Heart left ventricle (tissue), 16 donors: Measurements from ENCODE around the gene NUAK1. TPM values are rescaled to one million over a fixed set of nuclear protein-coding genes. Genes with fewer than 3 reads are reported as not detected.

ENCODE experiments used
- ATAC-seq, 4 donors: fragments of 200-7000 bp; cut with Tn5 transposase; one replicate each; pipeline ENCODE4 v1.9.1; 2020 to 2022; ENCODE audit warnings: moderate library complexity in 4 of 4, mild to moderate bottlenecking in 3 of 4, moderate number of reproducible peaks in 1 of 4
- DNase-seq, 5 donors: peaks; one replicate each; pipeline ENCODE4 v3.0.0-alpha.2; 2020
- H3K27ac ChIP-seq, 12 donors: fragments of 200-600 bp; sonication (generic) in 4 of 12; one replicate each; pipeline versions ENCODE4 v1.5.0 to v1.8.0; 2016 to 2022; ENCODE audit warnings: mild to moderate bottlenecking in 2 of 12
- H3K27me3 ChIP-seq, 9 donors: fragments of 200-600 bp; sonication (generic) in 2 of 9; one replicate each; pipeline versions ENCODE4 v1.5.1 to v1.8.0; 2016 to 2022; ENCODE audit warnings: mild to moderate bottlenecking in 3 of 9
- H3K36me3 ChIP-seq, 9 donors: fragments of 200-600 bp; sonication (generic) in 2 of 9; one replicate each; pipeline versions ENCODE4 v1.5.0 to v1.8.0; 2018 to 2022; ENCODE audit warnings: mild to moderate bottlenecking in 2 of 9
- H3K4me1 ChIP-seq, 12 donors: fragments of 200-600 bp; sonication (generic) in 4 of 12; one replicate each; pipeline versions ENCODE4 v1.5.0 to v1.8.0; 2016 to 2022; ENCODE audit warnings: mild to moderate bottlenecking in 3 of 12
- H3K4me3 ChIP-seq, 12 donors: fragments of 200-600 bp; sonication (generic) in 4 of 12; one replicate each; pipeline versions ENCODE4 v1.5.0 to v1.8.0; 2017 to 2022; ENCODE audit warnings: mild to moderate bottlenecking in 9 of 12, moderate library complexity in 4 of 12
- H3K9me3 ChIP-seq, 12 donors: fragments of 200-600 bp; sonication (generic) in 4 of 12; one replicate each; pipeline versions ENCODE4 v1.5.0 to v1.8.0; 2016 to 2022; ENCODE audit warnings: mild to moderate bottlenecking in 1 of 12
- POLR2A ChIP-seq, 2 donors: fragments of 450-650 bp; IDR thresholded peaks; one replicate each; pipeline ENCODE4 v1.6.1; 2017; ENCODE audit warnings: antibody characterized with exemption in 2 of 2, mild to moderate bottlenecking in 2 of 2, moderate library complexity in 2 of 2
- WGBS, 4 donors: extraction: QIAGEN DNeasy Blood & Tissue Kit in 2 of 4; methylation state at CpG; one replicate each; pipeline versions ENCODE4 v1.1.5 to v1.1.7; 2013 to 2018; 5-methylcytosine and 5-hydroxymethylcytosine counted together
- intact Hi-C, 10 donors: fragments of 100-400 bp; cut with DNase I; formaldehyde crosslinking; loops; one replicate each; pipeline versions ENCODE4 v1.11.1 to v1.14.2; 2022
- polyA plus RNA-seq, 2 donors: library from polyadenylated mRNA; stranded (reverse); fragments of 200-250 nt; gene quantifications; one replicate each; pipeline ENCODE4 v1.2.3, GENCODE V29; 2013
- total RNA-seq, 9 donors: library from RNA; depleted of rRNA in 2 of 9; stranded (reverse); fragments of >200 nt in 2 of 9; fragmentation: NEBNext Ultra II Directional in 3 of 9; extraction: Animal tissue kit (Norgen Biotek cat#: 25700) in 3 of 9; gene quantifications; one replicate each; pipeline versions ENCODE4 v1.1.0 to v1.2.4, GENCODE V29; 2016 to 2023
- TF ChIP-seq, protein P1 (sequence below), 12 donors: fragments of 200-600 bp; sonication (generic) in 4 of 12; IDR thresholded peaks; one replicate each; pipeline versions ENCODE4 v1.5.0 to v1.8.0; 2018 to 2022; ENCODE audit warnings: antibody characterized with exemption in 12 of 12, mild to moderate bottlenecking in 5 of 12
- donor health status: ischemic (EF 13 %, LVEDD 7.1; RV severe dilation, severe dysfunction).
- donor health status: healthy with polysubstance abuse.
- donor health status: DM: no; HTN: yes; CAD: no.
- donor health status: DM: no; HTN: no; CAD: no.
- donor health status: ischemic (EF 25% LVEDD 6.9; RV normal size, moderate dysfunction).
- donor health status: ischemic (EF 25% LVEDD 5.7; RV mildly dilated, moderate dysfunction).
- donor health status: healthy.
- donor health status: DM: yes; HTN: yes; CAD: no.
- donor health status: ischemic (EF 35%, LVEDD 5.7; RV mildly dilated, moderate dysfunction).
- donor health status: nonischemic (EF 11% LVEDD 7.7; RV severe dilation, severe dysfunction).
- donor health status: DM: yes; HTN: yes; CAD: no.
- donor health status: PGD.
- donor health status: ischemic (EF 29% LVEDD 5.4; RV normal size, mild dysfunction).
- donor health status: nonischemic (EF 23%, LVEDD 6.1; RV moderate dilation, normal function).

NUAK1 gene
- total and polyA plus RNA-seq, 11 donors = 10.5 to 50.7 (median 39.4) TPM

GRCh38 chr12:106141452-106141851, 2.7 kb upstream of the NUAK1 start:
- Histone ChIP-seq H3K36me3 (no peaks in the 10 kb centered on the region), H3K9me3 (no peaks in the 10 kb centered on the region), H3K4me1 (peaks cover 4 to 67% (median 31%) of the 10 kb centered on the region in 12 donors), H3K27ac (peak overlapping the region; percentile 95 to 100 (median 97)), H3K4me3 (peak overlapping the region in 10 of 12 donors; percentile 15 to 96 (median 82)), H3K27me3 (peaks cover 0 to 37% (median 0%) of the 10 kb centered on the region in 9 donors)
- DNase-seq (peak in 2 of 5 donors; percentile 43 to 54), ATAC-seq (peak; percentile 26 to 71 (median 48))
- TF ChIP-seq, protein P1, sequence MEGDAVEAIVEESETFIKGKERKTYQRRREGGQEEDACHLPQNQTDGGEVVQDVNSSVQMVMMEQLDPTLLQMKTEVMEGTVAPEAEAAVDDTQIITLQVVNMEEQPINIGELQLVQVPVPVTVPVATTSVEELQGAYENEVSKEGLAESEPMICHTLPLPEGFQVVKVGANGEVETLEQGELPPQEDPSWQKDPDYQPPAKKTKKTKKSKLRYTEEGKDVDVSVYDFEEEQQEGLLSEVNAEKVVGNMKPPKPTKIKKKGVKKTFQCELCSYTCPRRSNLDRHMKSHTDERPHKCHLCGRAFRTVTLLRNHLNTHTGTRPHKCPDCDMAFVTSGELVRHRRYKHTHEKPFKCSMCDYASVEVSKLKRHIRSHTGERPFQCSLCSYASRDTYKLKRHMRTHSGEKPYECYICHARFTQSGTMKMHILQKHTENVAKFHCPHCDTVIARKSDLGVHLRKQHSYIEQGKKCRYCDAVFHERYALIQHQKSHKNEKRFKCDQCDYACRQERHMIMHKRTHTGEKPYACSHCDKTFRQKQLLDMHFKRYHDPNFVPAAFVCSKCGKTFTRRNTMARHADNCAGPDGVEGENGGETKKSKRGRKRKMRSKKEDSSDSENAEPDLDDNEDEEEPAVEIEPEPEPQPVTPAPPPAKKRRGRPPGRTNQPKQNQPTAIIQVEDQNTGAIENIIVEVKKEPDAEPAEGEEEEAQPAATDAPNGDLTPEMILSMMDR (IDR thresholded peaks at IDR 0.05) = no peak
- peak in 1 of 2 donors; percentile 42 for TF ChIP-seq POLR2A (IDR thresholded peaks at IDR 0.05)
- intact Hi-C loops = loop anchor here in 3 of 10 donors (2.0 to 10.0 kb wide), 2 partner anchors 163 to 721 kb away; partner anchors contain the start of gene TCP11L2 (in 2 of the 3)
- 28 to 49% (median 39%) methylated on average over 3 of the region's 3 CpGs for WGBS, 4 donors

DNA sequence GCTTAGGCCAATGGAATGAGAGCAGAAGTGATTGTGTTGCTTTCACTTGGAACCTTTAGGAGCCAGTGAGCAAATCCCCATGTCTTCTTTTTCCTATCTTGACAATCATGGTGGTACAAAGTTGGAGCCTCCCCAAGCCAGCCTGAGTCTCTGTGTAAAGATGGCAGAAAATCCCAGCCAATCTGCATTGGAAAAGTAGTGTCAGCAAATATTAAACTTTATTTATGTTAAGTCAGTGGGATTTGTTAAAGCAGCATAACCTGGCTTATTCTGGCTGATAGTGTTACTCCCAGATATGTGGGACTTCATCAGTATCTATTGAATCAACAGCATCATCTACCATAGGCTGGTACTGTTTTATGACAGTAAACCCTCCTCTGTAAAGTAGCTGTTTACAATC, 2.2 kb upstream of the NUAK1 start:
- TF ChIP-seq, protein P1 (IDR thresholded peaks at IDR 0.05) = no peak
- no peak for TF ChIP-seq POLR2A (IDR thresholded peaks at IDR 0.05)
- DNase-seq (no peak), ATAC-seq (no peak)
- peaks cover 0 to 37% (median 0%) of the 10 kb centered on the region in 9 donors for H3K27me3 ChIP-seq
- peaks cover 4 to 65% (median 33%) of the 10 kb centered on the region in 12 donors for H3K4me1 ChIP-seq
- peak overlapping the region; percentile 95 to 100 (median 97) for H3K27ac ChIP-seq
- peak overlapping the region in 11 of 12 donors; percentile 73 to 96 (median 86) for H3K4me3 ChIP-seq
- no peaks in the 10 kb centered on the region for H3K9me3 ChIP-seq
- intact Hi-C loops = loop anchor here in 3 of 10 donors (2.0 to 10.0 kb wide), 2 partner anchors 164 to 720 kb away; partner anchors contain the start of gene TCP11L2 (in 2 of the 3)
- no peaks in the 10 kb centered on the region for H3K36me3 ChIP-seq

GRCh38 chr12:106140223-106140986, 1.7 kb upstream of the NUAK1 start:
- Histone ChIP-seq H3K27ac (peak overlapping the region; percentile 95 to 100 (median 97)), H3K27me3 (peaks cover 0 to 37% (median 0%) of the 10 kb centered on the region in 9 donors), H3K36me3 (no peaks in the 10 kb centered on the region), H3K4me1 (peaks cover 0 to 65% (median 32%) of the 10 kb centered on the region in 12 donors), H3K4me3 (peak overlapping the region; percentile 73 to 96 (median 90)), H3K9me3 (no peaks in the 10 kb centered on the region)
- 29 to 36% (median 32%) methylated on average over 15 of the region's 15 CpGs for WGBS, 4 donors
- peak in 2 of 4 donors; percentile 7 to 25 for ATAC-seq
- intact Hi-C loops = loop anchor here in 3 of 10 donors (2.0 to 10.0 kb wide), 2 partner anchors 164 to 720 kb away; partner anchors contain the start of gene TCP11L2 (in 2 of the 3)
- peak in 3 of 5 donors; percentile 31 to 50 (median 35) for DNase-seq
- TF ChIP-seq, protein P1 (IDR thresholded peaks at IDR 0.05) = no peak
- TF ChIP-seq POLR2A (IDR thresholded peaks at IDR 0.05) = no peak
